ENCODE measurements around the gene CISD2.

DNA sequence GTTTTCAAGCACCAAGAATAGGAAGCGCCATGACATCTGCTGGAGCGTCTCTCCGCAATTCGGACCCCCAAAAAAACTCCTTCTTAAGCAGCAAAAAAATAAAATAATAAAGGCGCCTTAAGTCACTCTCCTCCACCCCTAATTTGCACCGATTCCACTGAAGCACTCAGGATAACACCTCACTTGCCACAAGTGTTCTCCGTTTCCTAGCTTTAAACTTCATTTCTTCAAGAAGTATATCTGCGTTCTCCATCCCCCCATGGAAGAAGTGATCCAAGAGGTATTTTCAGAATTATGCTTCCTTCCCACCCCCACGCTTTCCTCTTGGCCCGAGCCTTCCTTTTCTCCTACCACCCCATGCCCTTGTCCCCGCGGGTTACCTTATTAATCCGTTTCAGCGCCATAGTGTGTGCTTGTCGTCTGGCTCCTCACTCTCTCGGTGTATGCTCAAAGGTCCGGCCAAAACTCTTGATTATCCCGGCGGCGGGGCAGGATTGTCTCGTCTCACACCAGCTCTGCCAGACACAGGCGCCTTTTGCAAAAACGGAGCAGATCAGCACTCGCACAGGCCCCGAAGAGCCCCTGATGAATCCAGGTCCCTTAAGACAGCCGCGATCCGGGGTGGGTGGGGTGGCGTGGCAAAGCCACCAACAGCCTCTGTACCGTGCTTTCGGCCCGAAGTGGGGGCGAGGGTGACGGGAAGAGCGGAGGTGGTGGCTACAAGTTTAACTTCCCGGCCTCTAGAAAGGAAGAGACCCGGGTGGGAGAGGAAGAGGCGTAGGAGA is 42.5 kb upstream of the CISD2 start:
- TF ChIP-seq, protein P1, sequence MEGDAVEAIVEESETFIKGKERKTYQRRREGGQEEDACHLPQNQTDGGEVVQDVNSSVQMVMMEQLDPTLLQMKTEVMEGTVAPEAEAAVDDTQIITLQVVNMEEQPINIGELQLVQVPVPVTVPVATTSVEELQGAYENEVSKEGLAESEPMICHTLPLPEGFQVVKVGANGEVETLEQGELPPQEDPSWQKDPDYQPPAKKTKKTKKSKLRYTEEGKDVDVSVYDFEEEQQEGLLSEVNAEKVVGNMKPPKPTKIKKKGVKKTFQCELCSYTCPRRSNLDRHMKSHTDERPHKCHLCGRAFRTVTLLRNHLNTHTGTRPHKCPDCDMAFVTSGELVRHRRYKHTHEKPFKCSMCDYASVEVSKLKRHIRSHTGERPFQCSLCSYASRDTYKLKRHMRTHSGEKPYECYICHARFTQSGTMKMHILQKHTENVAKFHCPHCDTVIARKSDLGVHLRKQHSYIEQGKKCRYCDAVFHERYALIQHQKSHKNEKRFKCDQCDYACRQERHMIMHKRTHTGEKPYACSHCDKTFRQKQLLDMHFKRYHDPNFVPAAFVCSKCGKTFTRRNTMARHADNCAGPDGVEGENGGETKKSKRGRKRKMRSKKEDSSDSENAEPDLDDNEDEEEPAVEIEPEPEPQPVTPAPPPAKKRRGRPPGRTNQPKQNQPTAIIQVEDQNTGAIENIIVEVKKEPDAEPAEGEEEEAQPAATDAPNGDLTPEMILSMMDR (IDR thresholded peaks at IDR 0.05), result no peak
- TF ChIP-seq POLR2A (IDR thresholded peaks at IDR 0.05) (peak; percentile 68), POLR2AphosphoS5 (IDR thresholded peaks at IDR 0.05) (no peak)

Measured in prostate gland (tissue), 2 donors.